ENCODE data around the gene TTLL12. TPM values are rescaled to one million over a fixed set of nuclear protein-coding genes. Genes with fewer than 3 reads are reported as not detected.

Gene TTLL12
- polyA plus RNA-seq, 1 donor: 29.0 TPM

GRCh38 chr22:43228863-43229262, 41.9 kb upstream of the TTLL12 start:
- no peak for DNase-seq
- no CpG with 5 or more reads among the region's 19 CpGs for WGBS (ENCODE audit: insufficient coverage, low lambda C conversion rate)
- no peak overlapping the region for H3K4me3 ChIP-seq (ENCODE audit: low read length)

GRCh38 chr22:43228330-43228729, 41.4 kb upstream of the TTLL12 start:
- no peaks in the 10 kb centered on the region for H3K4me1 ChIP-seq (ENCODE audit: control insufficient read depth, insufficient read depth, low read length)
- H3K36me3 ChIP-seq (ENCODE audit: control insufficient read depth, insufficient read depth, low read length): no peaks in the 10 kb centered on the region
- peaks cover 2% of the 10 kb centered on the region for H3K27me3 ChIP-seq (ENCODE audit: control insufficient read depth, insufficient read depth, low read length)
- H3K9me3 ChIP-seq (ENCODE audit: control insufficient read depth, low read depth, low read length): no peaks in the 10 kb centered on the region
- H3K27ac ChIP-seq (ENCODE audit: low read length): no peak overlapping the region
- no peak overlapping the region for H3K4me3 ChIP-seq (ENCODE audit: low read length)
- WGBS (ENCODE audit: insufficient coverage, low lambda C conversion rate): no CpG with 5 or more reads among the region's 8 CpGs
- DNase-seq: no peak

More at GRCh38 chr22:43228863-43229262, 41.9 kb upstream of the TTLL12 start:
- Histone ChIP-seq H3K27me3 (ENCODE audit: control insufficient read depth, insufficient read depth, low read length) (peaks cover 2% of the 10 kb centered on the region), H3K27ac (ENCODE audit: low read length) (no peak overlapping the region), H3K36me3 (ENCODE audit: control insufficient read depth, insufficient read depth, low read length) (no peaks in the 10 kb centered on the region), H3K9me3 (ENCODE audit: control insufficient read depth, low read depth, low read length) (no peaks in the 10 kb centered on the region), H3K4me1 (ENCODE audit: control insufficient read depth, insufficient read depth, low read length) (no peaks in the 10 kb centered on the region)

GRCh38 chr22:43227239-43227630, 40.3 kb upstream of the TTLL12 start:
- Histone ChIP-seq H3K27ac (ENCODE audit: low read length) (no peak overlapping the region), H3K4me1 (ENCODE audit: control insufficient read depth, insufficient read depth, low read length) (no peaks in the 10 kb centered on the region), H3K36me3 (ENCODE audit: control insufficient read depth, insufficient read depth, low read length) (no peaks in the 10 kb centered on the region), H3K27me3 (ENCODE audit: control insufficient read depth, insufficient read depth, low read length) (peaks cover 2% of the 10 kb centered on the region), H3K9me3 (ENCODE audit: control insufficient read depth, low read depth, low read length) (no peaks in the 10 kb centered on the region), H3K4me3 (ENCODE audit: low read length) (no peak overlapping the region)
- DNase-seq: no peak
- no CpG with 5 or more reads among the region's 17 CpGs for WGBS (ENCODE audit: insufficient coverage, low lambda C conversion rate)

- Histone ChIP-seq H3K27me3 (ENCODE audit: control insufficient read depth, insufficient read depth, low read length) (peaks cover 2% of the 10 kb centered on the region), H3K9me3 (ENCODE audit: control insufficient read depth, low read depth, low read length) (no peaks in the 10 kb centered on the region), H3K4me1 (ENCODE audit: control insufficient read depth, insufficient read depth, low read length) (no peaks in the 10 kb centered on the region), H3K36me3 (ENCODE audit: control insufficient read depth, insufficient read depth, low read length) (no peaks in the 10 kb centered on the region), H3K27ac (ENCODE audit: low read length) (no peak overlapping the region), H3K4me3 (ENCODE audit: low read length) (no peak overlapping the region)
- peak in 1 of 2 donors; percentile 9 for DNase-seq
- no CpG with 5 or more reads among the region's 19 CpGs for WGBS (ENCODE audit: insufficient coverage, low lambda C conversion rate)
These were observed 39.7 kb upstream of the TTLL12 start for GRCh38 chr22:43226377-43227238.

GRCh38 chr22:43225609-43226008, 38.7 kb upstream of the TTLL12 start:
- H3K4me1 ChIP-seq (ENCODE audit: control insufficient read depth, insufficient read depth, low read length): no peaks in the 10 kb centered on the region
- no peak for DNase-seq
- peaks cover 2% of the 10 kb centered on the region for H3K27me3 ChIP-seq (ENCODE audit: control insufficient read depth, insufficient read depth, low read length)
- WGBS (ENCODE audit: insufficient coverage, low lambda C conversion rate): no CpG with 5 or more reads among the region's 8 CpGs
- H3K9me3 ChIP-seq (ENCODE audit: control insufficient read depth, low read depth, low read length): no peaks in the 10 kb centered on the region
- no peak overlapping the region for H3K27ac ChIP-seq (ENCODE audit: low read length)
- H3K4me3 ChIP-seq (ENCODE audit: low read length): no peak overlapping the region
- H3K36me3 ChIP-seq (ENCODE audit: control insufficient read depth, insufficient read depth, low read length): no peaks in the 10 kb centered on the region

GRCh38 chr22:43222987-43223386, 36.1 kb upstream of the TTLL12 start:
- Histone ChIP-seq H3K27ac (ENCODE audit: low read length) (no peak overlapping the region), H3K4me3 (ENCODE audit: low read length) (no peak overlapping the region), H3K9me3 (ENCODE audit: control insufficient read depth, low read depth, low read length) (no peaks in the 10 kb centered on the region), H3K27me3 (ENCODE audit: control insufficient read depth, insufficient read depth, low read length) (peaks cover 2% of the 10 kb centered on the region), H3K4me1 (ENCODE audit: control insufficient read depth, insufficient read depth, low read length) (no peaks in the 10 kb centered on the region), H3K36me3 (ENCODE audit: control insufficient read depth, insufficient read depth, low read length) (no peaks in the 10 kb centered on the region)
- whole genome bisulfite sequencing (ENCODE audit: insufficient coverage, low lambda C conversion rate): no CpG with 5 or more reads among the region's 13 CpGs
- no peak for DNase-seq

- Histone ChIP-seq H3K4me1 (ENCODE audit: control insufficient read depth, insufficient read depth, low read length) (no peaks in the 10 kb centered on the region), H3K27me3 (ENCODE audit: control insufficient read depth, insufficient read depth, low read length) (peaks cover 2% of the 10 kb centered on the region), H3K9me3 (ENCODE audit: control insufficient read depth, low read depth, low read length) (no peaks in the 10 kb centered on the region), H3K27ac (ENCODE audit: low read length) (no peak overlapping the region), H3K4me3 (ENCODE audit: low read length) (no peak overlapping the region), H3K36me3 (ENCODE audit: control insufficient read depth, insufficient read depth, low read length) (no peaks in the 10 kb centered on the region)
- WGBS (ENCODE audit: insufficient coverage, low lambda C conversion rate): no CpG with 5 or more reads among the region's 13 CpGs
- no peak for DNase-seq
These were observed 35.3 kb upstream of the TTLL12 start for GRCh38 chr22:43222262-43222661.

GRCh38 chr22:43220625-43221380, 33.9 kb upstream of the TTLL12 start:
- Histone ChIP-seq H3K27me3 (ENCODE audit: control insufficient read depth, insufficient read depth, low read length) (no peaks in the 10 kb centered on the region), H3K9me3 (ENCODE audit: control insufficient read depth, low read depth, low read length) (no peaks in the 10 kb centered on the region), H3K4me3 (ENCODE audit: low read length) (no peak overlapping the region), H3K36me3 (ENCODE audit: control insufficient read depth, insufficient read depth, low read length) (no peaks in the 10 kb centered on the region), H3K27ac (ENCODE audit: low read length) (no peak overlapping the region), H3K4me1 (ENCODE audit: control insufficient read depth, insufficient read depth, low read length) (no peaks in the 10 kb centered on the region)
- no peak for DNase-seq
- WGBS (ENCODE audit: insufficient coverage, low lambda C conversion rate): no CpG with 5 or more reads among the region's 22 CpGs

- Histone ChIP-seq H3K36me3 (ENCODE audit: control insufficient read depth, insufficient read depth, low read length) (no peaks in the 10 kb centered on the region), H3K27ac (ENCODE audit: low read length) (no peak overlapping the region), H3K27me3 (ENCODE audit: control insufficient read depth, insufficient read depth, low read length) (no peaks in the 10 kb centered on the region), H3K4me3 (ENCODE audit: low read length) (no peak overlapping the region), H3K4me1 (ENCODE audit: control insufficient read depth, insufficient read depth, low read length) (no peaks in the 10 kb centered on the region), H3K9me3 (ENCODE audit: control insufficient read depth, low read depth, low read length) (no peaks in the 10 kb centered on the region)
- DNase-seq: no peak
- whole genome bisulfite sequencing (ENCODE audit: insufficient coverage, low lambda C conversion rate): 100% methylated on average over 1 of the region's 1 CpG
These were observed 31.9 kb upstream of the TTLL12 start for GRCh38 chr22:43218786-43219185.

GRCh38 chr22:43217285-43218030, 30.5 kb upstream of the TTLL12 start:
- Histone ChIP-seq H3K4me3 (ENCODE audit: low read length) (no peak overlapping the region), H3K9me3 (ENCODE audit: control insufficient read depth, low read depth, low read length) (no peaks in the 10 kb centered on the region), H3K27me3 (ENCODE audit: control insufficient read depth, insufficient read depth, low read length) (peaks cover 4% of the 10 kb centered on the region), H3K27ac (ENCODE audit: low read length) (no peak overlapping the region), H3K4me1 (ENCODE audit: control insufficient read depth, insufficient read depth, low read length) (no peaks in the 10 kb centered on the region), H3K36me3 (ENCODE audit: control insufficient read depth, insufficient read depth, low read length) (no peaks in the 10 kb centered on the region)
- no peak for DNase-seq
- no CpG with 5 or more reads among the region's 32 CpGs for WGBS (ENCODE audit: insufficient coverage, low lambda C conversion rate)
